Coronary artery (tissue), 2 donors: ENCODE results near the gene TNS3.
A peak's percentile ranks its signal among the peaks of the same experiment; 100 is the strongest.

ENCODE experiments used
- DNase-seq: peaks from one replicate; pipeline ENCODE4 v3.0.0-alpha.2; 2017; ENCODE audit warnings: low spot score
- H3K27ac ChIP-seq, 2 donors: fragments of 200-600 bp; sonication (generic); one replicate each; pipeline ENCODE4 v1.5.1; 2016 to 2019
- H3K4me3 ChIP-seq: fragments of 200-600 bp; sonication (generic); 2 replicates; pipeline ENCODE4 v1.5.1; 2016; ENCODE audit warnings: mild to moderate bottlenecking, moderate library complexity
- TF ChIP-seq, protein P1 (sequence below): fragments of 200-600 bp; sonication (generic); IDR thresholded peaks from one replicate; pipeline ENCODE4 v1.5.1; 2019; ENCODE audit warnings: antibody characterized with exemption

Gene TNS3

GRCh38 chr7:47573758-47574481 lies 8.0 kb downstream of the TNS3 start:
- DNase-seq = no peak
- Histone ChIP-seq H3K27ac (peak overlapping the region; percentile 89 to 90), H3K4me3 (peak overlapping the region; percentile 18)
- TF ChIP-seq, protein P1, sequence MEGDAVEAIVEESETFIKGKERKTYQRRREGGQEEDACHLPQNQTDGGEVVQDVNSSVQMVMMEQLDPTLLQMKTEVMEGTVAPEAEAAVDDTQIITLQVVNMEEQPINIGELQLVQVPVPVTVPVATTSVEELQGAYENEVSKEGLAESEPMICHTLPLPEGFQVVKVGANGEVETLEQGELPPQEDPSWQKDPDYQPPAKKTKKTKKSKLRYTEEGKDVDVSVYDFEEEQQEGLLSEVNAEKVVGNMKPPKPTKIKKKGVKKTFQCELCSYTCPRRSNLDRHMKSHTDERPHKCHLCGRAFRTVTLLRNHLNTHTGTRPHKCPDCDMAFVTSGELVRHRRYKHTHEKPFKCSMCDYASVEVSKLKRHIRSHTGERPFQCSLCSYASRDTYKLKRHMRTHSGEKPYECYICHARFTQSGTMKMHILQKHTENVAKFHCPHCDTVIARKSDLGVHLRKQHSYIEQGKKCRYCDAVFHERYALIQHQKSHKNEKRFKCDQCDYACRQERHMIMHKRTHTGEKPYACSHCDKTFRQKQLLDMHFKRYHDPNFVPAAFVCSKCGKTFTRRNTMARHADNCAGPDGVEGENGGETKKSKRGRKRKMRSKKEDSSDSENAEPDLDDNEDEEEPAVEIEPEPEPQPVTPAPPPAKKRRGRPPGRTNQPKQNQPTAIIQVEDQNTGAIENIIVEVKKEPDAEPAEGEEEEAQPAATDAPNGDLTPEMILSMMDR = no peak

DNA sequence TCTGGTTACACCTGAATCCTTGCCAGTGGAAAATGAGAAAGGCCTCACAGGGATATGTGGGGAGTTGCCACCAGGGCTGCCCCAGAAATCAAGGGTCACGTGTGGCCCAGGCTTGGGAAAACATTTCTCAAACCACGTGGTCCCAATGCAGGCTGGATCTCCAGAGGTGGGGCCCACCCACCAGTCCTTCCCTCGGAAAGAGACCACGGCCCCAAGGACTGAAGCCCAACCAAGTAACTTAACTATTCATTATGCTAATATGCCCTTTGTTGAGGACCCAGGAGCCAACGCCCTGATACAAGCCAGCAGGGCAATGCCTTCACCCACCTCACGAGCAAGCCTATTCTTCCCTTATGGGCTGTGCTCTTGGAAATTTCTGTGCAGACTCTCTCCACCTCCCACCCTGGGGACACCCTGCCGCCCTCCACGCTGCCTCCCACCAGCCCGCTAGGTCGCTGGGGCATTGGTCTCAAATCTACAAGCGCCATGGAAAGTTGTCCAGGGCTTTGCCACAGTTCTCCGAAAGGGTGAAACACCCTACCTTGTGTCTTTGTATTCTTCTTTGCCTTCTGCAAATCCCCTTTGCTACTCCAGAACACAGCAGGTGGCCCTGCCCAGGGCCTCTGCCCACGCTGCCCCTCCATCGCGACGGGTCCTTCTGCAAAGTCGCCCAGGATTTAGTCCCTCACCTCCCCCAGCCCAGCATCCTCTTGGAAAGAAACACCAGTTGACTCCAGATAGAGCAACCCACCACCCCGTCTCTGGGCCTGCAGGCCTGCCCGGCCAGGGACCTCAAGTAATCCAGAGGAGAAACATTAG lies 8.8 kb downstream of the TNS3 start:
- no peak for DNase-seq
- H3K4me3 ChIP-seq = no peak overlapping the region
- TF ChIP-seq, protein P1 = no peak
- H3K27ac ChIP-seq = peak overlapping the region; percentile 89 to 90

DNA sequence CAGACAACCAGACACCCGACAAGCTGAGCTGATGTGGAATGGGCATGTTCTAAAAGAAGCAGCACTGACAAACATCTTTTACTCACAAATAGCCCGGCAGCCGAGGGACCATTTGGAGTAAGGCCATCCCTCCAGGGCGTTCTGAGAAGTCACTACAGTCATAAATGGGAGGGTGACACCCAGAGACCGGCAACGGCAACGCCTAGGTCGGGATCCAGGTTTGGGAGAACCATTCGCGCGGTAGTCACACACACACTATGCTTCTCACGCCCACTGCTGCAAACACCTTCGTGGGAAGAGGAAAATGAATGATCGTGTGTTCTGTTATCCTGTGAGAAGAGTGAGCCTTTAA lies 9.8 kb downstream of the TNS3 start:
- H3K27ac ChIP-seq = peak overlapping the region; percentile 89 to 90
- peak overlapping the region; percentile 51 for H3K4me3 ChIP-seq
- DNase-seq = no peak
- TF ChIP-seq, protein P1 = no peak

- TF ChIP-seq, protein P1 = no peak
- Histone ChIP-seq H3K27ac (peak overlapping the region; percentile 89 to 90), H3K4me3 (peak overlapping the region; percentile 51)
- peak; percentile 92 for DNase-seq
Observed at GRCh38 chr7:47571331-47572093, 10.4 kb downstream of the TNS3 start.

GRCh38 chr7:47570649-47571050 lies 11.3 kb downstream of the TNS3 start:
- Histone ChIP-seq H3K4me3 (peak overlapping the region; percentile 51), H3K27ac (peak overlapping the region; percentile 89 to 90)
- TF ChIP-seq, protein P1 = no peak
- peak; percentile 89 for DNase-seq

DNA sequence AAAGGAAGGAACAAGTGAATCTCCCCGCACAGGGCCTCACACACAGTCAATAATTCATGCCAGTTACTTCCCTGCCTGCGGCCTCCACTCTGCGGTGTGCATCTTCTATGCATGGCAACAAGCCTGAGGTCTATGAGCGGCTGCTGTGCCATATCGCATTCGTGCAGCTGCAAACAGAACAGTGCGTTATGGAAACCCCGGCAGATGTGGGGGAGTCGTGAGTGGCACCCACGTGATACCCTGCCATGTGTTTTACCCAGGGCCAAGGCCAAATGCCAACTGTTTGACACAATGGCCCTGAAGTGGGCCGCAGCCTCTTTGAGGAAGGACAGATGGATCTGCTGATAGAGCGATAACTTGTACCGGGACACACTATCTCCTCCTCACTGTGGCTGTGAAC lies 13.4 kb downstream of the TNS3 start:
- no peak for DNase-seq
- TF ChIP-seq, protein P1 = no peak
- Histone ChIP-seq H3K27ac (peak overlapping the region; percentile 59 to 89), H3K4me3 (no peak overlapping the region)
